Bone marrow (tissue), 2 donors: ENCODE data around the gene TMIE.

ENCODE experiments used
- DNase-seq, 2 donors: peaks; one replicate each; lab custom pipeline; 2025; lab: John Stamatoyannopoulos, UW

The TMIE gene

DNA sequence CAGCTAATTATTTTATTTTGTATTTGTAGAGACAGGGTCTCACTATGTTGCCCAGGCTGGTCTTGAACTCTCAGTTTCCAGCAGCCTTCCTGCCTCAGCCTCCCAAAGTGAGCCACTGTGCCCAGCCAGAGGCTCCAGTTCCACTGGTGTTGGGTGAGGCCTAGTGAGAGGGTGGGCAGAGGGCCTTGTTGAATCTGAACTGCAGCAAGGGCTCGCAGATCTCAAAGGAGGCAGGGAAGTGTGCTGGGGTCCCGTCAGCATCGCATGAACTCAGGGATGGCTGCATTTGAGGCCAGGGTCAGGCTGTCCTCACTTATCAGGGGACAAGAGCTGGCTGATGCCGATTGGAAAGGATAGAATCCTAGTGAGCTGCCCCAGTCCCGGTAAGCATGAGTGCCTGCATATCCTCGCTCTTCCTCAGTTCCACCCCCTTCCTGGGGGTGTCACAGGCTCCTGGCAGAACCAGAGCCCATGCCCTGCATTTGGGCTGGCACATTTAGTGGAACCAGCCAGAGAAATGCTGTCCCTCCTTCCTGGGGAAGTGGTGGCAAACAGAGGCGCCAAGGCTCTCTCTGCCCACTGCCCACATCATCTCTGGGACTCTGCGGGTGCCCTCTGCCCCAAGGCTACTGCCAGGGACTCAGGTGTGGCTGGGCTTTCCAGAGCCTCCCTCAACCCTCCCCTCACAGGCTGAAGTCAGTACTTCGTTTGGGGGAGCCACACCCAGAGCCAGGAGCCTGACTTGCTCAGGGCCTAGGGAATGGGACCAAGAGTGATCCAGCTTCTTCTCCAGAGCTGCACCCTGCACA lies 31.8 kb upstream of the TMIE start:
- no peak for DNase-seq

- no peak for DNase-seq
Observed at GRCh38 chr3:46670000-46670890, 30.9 kb upstream of the TMIE start.

DNA sequence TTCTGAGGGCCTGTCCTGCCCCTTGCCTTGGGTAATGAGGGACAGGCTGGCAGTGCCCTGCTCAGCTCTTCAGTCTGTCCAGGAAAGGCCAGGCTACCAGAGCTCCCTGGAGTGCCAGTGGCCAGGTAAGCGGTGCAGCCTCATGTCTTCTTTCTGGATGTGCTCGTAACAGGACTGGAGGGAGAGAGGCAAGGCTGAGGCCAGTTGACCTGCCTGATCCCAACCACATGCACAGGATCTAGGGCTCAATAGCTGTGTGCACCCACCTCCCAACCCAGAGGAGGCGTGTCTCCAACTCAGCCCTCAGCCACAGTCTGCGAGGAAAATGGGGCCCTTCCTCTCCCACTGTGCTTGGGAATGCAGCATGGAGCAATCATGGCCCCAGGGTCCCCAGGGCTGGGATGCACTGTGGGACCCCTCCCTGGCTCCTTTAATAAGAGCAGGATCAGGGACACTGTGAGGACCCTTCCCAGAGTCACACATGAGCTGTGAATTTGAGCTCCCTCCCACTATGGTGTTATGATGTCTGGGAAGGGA lies 30.2 kb upstream of the TMIE start:
- DNase-seq, result no peak

- no peak for DNase-seq
Observed at GRCh38 chr3:46671541-46672348, 29.4 kb upstream of the TMIE start.

DNA sequence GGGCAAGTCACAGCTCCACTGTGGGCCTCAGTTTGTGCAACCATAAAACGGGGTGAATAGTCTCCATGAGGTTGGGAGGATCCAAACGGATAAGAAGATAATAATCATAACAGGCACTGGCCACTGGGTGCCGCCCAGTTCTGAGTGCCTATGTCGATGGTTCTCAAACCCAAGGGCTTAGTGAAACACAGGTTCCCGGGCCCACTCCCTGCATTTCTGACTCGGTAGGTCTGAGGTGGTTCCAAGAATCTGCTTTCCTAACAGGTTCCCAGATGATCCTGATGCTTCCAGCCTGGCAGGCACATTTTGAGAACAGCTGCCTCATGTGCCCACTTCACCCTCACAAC lies 28.9 kb upstream of the TMIE start:
- no peak for DNase-seq

- DNase-seq, result no peak
Observed at GRCh38 chr3:46673151-46674030, 27.8 kb upstream of the TMIE start.

DNA sequence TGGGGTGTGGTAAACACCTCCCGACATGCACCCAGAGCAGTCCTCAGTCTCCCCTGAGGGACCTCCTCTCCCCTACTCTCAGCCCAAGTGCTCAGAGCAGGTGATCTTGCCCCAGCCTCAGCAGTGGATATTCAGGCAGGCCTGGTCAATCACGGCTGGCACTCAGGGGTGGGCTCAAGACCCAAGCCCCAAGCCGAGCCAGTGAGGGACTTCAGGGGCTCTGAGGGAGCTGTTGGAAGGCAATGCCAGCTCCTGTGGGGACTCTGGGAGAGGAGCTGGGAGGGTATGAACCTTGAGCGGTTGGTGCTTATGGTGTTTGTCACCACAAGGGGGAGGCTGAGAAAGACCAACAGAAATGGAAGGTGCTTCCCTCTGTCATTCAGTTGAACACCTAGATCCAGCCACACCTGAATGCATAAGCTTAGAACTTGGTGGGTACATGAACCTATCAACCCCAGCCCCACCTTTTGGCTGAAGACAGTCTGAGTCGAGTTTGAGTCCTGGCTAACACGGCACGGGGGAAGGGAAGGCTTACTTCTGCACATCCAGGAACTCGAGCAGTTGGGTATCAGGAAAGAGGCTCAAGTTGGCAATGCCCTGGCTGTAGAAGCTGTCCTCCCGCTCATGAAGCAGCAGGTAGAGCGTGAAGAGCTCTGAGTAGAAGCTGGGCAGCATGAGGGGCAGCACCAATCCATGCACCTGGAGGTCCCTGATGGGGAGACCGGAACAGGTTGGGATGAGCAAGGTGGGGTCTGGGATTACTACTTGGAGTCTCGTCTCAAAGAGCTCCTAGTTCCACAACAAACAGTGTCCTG lies 27.0 kb upstream of the TMIE start:
- no peak for DNase-seq

- no peak for DNase-seq
Observed at GRCh38 chr3:46675426-46675825, 25.8 kb upstream of the TMIE start.

DNA sequence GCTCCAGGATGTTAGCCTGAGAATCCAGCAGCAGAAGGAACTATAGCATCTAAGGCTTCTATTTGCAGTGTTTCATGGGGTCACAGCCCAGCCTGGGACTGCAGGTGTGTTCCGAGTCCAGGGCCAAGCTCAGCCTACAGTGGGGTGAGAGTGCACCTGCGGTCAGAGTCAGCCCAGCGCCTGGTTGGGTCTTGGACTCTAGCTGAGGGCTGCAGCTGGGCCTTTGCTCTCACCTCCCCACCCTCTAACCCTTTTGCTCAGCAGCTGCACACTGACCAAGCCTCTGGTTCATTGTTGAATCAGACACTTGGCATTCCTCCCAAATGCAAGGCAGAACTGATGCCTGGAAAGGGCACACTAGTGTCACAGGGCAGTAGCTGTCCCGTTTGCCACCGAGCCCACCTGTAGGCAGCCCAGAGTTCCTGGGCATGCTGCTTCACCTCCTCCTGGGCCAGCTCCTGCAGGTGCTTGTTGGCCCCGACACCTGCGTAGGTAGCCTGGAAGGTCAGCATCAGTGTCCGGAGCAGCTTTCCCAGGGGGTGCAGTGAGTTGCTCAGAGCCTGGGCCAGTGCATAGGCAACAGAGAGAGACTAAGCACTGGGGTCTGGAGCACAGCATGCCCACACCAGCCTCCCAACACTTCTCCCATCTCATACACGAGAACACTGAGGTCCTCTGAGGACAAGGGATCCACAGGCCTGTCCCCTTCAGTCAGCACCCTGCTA lies 25.2 kb upstream of the TMIE start:
- no peak for DNase-seq

GRCh38 chr3:46676601-46677410 lies 24.4 kb upstream of the TMIE start:
- no peak for DNase-seq

GRCh38 chr3:46677411-46677726 lies 23.8 kb upstream of the TMIE start:
- DNase-seq, result no peak

DNA sequence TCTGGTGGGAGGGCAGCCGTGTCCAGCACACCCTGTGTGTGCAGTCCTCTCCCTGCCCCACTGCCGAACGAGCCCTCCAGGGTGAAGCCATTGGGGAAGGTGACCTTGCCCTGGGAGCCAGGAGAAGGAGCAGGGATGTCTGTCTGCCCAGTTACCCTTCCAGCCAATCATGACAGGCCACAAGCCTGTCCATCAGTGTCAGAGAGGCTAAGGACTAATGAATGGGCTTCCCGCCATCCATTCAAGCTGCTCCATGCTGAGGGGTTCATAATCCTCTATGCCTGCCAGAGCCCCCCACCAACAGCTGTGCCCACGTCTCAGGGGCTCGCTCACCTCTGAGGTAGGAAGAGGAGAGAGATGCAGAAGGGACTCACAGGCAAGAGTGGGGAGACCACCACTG lies 22.9 kb upstream of the TMIE start:
- DNase-seq, result no peak

DNA sequence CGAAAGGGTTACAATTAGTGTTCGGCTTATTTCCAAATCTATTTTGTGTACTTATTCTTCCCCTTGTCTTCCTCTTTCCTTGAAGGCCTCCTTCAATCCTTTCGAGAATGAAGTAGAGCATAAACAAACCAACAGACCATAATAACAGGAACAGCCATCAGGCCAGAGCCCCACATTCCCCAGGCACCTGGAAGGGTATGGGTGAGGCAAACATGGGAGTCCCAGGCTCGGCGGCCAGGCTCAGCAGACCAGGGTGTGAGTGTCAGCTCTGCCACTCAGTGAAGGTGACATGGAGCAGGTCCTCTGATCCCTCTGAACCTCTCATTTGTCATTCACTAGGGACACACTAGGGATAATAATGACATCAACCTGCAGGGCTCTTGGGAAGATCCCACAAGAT lies 21.5 kb upstream of the TMIE start:
- DNase-seq, result no peak

DNA sequence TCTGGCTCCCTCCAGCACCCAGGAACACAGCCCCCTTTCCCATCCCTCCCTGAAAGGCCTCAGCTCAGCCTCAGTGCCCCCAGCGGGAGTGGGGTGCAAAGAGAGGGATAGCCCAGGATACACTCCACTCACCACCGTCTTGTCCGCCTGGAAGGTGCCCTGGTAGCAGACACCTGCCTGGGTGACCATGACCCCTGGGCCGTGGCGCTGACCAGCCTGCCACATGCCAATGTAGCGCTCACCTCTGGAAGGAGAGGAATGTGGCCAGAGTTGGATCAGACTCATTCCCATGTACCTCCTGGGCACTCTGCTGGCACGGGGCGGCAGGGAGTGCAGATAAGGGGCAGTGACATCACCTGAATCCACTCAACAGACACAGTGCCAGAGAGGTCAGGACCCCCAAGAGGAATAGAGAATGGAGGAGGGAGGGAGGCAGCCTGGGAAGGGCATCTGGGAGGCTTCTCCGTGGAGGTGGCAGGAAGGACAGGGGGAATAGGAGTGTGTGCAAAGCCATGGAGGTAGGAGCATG lies 20.8 kb upstream of the TMIE start:
- DNase-seq, result no peak

DNA sequence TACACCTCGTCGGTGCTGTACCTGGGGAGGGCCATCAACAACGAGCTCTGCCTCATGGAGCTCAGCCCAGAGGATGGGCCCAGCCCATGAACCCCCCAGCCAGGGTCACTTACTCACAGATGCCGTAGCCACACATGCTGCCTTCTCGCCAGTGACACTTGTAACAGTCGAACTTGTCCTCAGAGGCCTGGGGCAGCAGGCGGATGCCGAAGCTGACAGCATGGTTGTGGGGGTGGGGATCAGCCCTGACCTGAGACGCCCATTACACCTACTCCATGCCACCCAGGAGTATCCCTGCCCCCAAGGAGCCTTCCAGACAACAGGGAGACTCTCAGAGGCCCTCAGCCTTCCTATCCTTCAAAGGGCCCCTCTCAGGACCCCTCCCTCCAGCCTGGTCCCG lies 19.8 kb upstream of the TMIE start:
- DNase-seq, result no peak

- DNase-seq, result no peak
Observed at GRCh38 chr3:46681856-46682540, 19.2 kb upstream of the TMIE start.

DNA sequence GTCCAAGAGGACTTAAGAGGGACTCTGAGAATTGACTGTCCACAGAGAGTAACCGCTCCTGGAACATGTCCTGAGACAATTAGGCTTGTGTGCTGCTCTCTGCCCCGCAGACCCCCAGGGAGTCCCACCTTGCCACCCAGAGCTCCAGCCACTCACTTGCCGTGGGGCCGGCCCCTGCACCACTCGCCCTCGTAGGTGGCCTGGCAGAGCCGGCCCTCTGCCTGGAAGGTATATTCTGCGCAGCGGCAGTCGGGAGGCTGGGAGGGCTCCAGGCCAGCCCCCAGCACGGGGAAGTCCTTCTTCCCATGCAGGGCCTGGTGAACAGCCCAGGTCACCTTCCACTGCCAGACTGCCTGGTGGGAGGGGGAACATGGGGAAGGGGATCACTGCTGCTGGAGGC lies 18.2 kb upstream of the TMIE start:
- DNase-seq, result no peak

DNA sequence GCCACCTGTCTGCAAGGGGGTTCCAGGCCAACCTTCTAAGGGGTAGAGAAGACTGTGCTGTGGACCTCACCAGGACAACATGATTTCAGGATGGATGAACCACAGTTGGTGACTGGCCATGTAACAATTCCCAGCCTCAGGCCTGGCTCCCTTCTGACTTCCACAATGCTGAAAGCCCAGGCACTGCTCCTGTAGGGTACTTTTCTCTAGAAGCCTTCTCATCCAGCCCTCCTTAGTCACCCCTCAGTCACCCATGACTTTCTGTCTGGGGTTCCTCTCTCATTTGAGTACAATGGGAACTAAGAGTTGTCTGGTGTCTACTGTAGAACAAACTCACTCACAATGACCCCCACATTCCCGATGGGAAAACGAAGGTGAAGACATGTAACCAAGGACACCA lies 16.3 kb upstream of the TMIE start:
- no peak for DNase-seq
